ENCODE data around the gene ALDH3A1. TPM values are rescaled to one million over a fixed set of nuclear protein-coding genes. Genes with fewer than 3 reads are reported as not detected.

ALDH3A1 gene
- polyA plus RNA-seq, 1 donor = 0.18 TPM

DNA sequence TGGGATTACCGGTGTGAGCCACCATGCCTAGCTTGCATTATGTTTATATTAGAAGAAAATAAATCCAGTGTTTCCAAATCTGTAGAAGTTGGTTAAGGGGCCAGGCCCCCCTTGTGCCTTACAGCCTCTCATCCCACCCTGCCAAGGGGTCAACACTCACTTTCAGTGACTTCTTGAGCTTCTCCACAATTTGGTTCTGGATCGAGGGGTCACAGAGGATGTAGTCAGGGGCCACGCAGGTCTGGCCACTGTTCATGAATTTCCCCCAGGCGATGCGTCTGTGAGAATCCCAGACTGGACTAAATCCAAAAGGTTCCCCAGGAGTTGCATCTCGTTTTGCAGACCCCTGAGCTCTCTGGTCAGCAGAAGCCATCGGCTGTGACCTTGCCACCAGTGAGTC lies 7.2 kb downstream of the ALDH3A1 start:
- no peak for DNase-seq

DNA sequence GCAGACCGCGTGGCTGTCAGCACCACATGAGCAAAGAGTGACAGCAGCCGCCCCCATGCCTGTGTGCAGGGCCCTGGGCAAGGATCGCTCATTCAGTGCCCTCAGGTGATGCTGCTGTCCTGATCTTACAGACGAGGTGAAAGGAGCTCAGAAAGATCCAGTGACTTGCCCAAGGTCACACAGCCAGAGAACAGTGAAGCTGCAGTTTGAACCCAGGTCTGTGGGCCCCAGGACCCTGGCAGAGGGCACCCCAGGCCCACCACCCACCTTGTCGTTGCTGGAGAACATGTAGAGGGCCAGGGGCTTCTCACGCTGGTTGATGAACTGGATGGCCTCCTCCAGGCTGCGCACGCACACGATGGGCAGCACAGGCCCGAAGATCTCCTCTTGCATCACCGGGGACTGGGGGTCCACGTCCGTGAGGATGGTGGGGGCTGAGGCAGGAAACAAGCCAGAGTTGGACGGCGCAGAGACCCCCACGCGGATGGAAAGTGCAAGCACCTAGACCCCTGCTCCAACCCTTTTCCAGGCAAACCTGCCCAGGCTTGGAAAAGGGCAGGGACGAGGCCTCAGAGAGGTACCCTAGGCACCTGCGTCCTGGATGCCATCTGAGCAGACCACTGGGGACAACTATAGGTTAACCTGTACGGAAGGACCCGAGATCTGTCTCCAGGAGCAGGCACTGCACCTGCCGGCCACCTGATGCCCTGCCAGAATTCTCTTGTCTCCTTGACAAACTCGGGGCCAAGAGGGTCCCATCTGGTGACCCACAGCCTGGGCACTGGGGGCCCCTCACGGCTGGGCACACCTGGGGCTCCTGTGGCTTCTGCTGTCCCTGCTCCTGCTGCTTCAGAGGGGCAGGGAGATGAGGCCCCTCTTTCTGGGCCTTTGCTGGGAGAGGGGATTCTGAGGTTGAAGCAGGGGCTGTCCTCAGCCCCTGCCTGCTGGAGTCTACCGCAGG lies 8.6 kb downstream of the ALDH3A1 start:
- DNase-seq = no peak

DNA sequence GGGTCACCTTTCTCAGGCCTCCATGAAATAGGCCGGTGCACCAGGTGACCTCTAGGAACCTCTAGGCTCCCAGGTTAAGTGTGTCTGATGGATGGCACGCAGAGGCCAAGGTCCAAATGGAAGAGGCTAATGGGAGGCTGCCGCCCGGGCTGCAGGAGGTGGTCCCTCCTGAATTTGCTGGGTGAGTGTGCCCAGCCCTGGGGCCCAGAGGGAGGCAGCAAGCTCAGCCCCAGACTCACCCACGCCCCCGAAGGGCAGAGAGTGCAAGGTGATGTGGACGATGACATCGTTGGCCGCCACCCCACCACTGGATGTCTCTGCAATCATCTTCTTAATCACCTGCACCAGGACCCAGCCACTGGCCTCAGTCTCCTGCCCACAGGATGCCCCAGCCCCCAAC lies 9.3 kb downstream of the ALDH3A1 start:
- no peak for DNase-seq

DNA sequence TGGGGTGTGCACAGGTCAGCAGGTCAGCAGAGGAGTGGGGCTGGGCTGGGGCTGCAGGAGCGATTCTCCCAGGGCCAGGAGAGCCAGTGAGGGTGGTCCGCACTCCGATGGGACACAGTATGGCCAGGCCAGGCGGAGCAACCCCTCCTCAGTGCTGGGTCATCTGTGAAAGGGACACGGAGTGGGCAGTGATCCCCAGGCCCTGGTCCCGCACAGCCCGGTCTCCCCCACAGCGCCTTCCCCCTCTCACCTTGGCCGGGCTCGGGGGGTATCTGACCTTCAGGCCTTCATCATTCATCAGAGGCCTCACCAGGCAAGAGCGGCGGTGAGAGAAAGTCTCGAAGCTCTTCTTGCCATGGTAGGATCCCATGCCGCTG lies 10.0 kb downstream of the ALDH3A1 start:
- no peak for DNase-seq

DNA sequence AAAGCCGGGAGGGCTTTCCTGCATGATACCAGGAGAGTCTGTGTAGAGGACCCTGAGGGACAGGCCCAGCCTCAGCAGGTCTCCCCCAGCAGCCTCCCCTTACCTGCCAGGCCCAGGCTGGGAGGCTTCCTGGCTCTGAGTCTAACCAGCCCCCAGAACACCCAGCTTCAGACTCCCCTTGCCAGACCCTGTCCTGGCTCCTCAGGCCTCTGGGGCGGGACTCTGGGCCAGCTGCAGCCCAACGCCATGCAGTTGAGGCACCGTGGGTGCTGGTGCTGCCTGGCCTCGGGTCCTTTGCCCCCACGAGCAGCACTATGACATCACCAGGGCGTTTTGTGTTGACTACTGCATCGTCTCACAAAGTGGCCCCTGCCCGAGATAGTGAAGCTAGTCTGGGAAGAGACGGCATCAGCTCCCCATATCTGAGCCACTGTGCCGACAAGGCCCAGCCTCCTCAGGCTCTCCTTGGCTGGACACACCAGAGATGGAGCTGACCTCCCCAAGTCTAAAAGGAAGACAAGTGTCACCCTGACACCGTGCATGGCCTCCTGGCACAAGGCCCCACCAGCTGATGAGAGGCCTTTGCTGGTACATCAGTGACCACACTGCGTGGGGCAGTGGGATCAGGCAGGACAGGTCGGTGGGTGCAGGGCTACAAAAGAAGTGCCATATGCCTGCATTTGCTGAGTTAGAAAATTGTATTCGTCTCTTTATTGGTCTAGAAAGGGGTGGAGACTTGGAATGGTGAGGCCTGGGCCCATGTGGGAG lies 10.6 kb downstream of the ALDH3A1 start:
- no peak for DNase-seq

DNA sequence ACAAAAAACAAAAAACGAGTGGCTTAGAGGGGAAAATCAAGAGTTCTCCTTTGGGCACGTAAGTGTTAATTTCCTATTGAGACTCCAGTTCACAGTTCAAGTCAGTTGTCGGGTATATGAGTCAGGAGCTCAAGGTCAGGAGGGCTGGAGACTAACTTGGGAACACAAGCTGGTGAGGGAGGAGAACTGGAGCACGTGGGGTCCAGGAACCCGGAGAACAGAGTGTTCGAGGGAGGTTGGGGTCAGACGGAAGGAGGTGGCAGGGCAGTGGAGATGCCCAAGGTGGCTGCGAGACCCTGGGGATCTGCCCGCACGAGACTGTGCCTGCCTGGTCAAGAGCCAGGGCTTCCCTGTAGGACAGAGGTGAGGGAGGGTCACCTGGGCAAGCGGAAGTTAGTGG lies 12.0 kb downstream of the ALDH3A1 start:
- DNase-seq = no peak

DNA sequence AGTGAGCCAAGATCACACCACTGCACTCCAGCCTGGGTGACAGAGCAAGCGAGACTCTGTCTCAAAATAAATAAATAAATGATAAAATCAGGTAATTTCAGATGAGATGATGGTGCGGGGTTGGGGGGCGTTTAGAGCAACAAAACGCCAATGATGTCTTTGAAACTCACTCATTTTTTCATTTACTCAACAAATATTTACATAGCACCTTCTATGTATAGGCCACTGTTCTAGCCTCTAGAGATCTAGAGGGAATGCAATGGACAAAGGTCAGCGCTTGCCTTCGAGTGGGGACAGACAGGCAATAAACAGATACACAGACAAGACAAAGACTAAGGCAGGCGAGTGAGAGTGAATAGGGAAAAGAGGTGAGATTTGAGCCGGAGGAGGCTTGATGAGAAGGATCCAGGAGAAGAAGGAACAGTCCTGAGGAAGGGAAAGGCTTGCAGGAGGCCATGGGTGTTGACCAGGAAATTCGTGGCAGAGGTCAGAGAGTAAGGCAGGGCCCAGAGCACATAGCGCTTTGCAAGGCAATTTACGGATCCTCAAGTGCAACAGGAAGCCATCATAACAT lies 14.1 kb downstream of the ALDH3A1 start:
- no peak for DNase-seq

DNA sequence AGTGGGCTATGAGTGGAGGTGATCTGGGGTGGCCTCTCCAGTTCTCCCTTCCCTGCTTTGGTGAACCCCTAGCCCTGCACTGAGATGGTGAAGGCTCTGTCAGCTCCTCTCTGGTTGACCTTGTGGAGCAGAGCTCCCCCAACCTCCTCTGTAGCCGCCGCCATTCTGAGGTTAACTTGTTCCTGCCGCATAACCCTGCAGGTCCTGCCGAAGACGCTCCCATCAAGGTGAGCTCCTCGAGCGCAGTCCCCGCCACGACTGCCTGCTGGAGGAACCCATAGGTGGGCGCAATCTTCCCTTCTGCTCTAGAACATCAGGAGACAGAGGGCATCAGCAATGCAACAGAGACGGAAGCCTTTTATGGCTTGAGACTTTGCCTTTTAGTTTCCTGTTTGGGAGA lies 16.5 kb downstream of the ALDH3A1 start:
- no peak for DNase-seq

DNA sequence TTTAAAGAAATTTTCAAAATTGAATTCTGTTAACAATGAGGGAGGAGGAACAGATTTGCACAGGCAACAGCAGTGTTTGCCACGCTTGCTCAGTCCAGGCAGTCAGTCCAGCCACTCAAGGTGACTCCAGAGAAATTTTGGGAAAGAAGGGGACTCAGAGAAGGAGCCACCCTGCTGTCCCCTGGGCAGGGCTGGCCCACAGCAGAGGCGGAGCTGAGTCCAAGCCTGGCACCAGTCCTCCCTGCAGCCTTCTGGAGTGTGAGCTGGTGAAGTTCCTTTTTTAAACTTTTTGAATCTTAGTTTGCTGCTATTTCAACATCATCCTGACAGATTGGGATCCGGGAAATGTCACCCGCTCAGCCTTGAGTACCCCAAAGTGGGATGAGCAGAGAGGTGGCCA lies 17.3 kb downstream of the ALDH3A1 start:
- DNase-seq = no peak

DNA sequence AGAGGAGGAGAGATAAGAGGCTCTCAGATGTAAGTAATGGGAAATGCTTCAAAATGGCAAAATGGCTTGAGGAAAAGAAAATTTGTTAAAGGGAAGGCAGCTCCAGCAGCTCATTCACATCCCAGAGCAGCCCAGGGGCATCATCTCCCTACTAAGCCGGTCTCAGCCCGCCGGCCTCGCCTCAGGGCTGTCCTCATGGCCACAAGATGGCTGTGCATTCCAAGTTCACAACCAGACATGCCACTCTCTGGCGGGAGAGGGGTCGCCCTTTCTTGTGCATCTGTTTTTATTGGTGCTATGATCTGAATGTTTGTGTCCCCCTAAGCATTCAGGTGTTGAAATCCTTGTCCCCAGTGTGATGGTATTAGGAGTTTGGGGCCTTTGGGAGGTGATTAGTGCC lies 18.2 kb downstream of the ALDH3A1 start:
- DNase-seq = no peak

DNA sequence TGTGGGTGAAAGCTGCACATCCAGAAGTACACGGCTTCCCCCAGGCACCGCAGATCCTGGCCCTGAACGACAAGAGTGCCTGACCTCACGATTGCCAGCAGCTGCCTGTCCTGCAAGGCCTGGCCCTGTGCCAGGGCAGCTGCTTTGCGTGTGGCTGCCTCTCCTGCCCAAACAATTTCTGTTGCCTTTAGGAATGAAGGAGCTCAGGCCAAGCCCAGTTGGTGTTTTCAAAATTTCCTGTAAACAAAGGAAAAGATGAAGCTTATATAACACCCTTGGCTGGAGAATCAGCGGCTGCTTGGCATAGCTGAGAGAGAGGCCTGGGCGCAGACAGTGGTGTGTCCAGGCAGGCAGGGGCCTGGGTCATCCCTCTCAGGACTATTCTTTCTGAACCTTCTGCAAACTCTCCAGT lies 20.0 kb downstream of the ALDH3A1 start:
- peak; percentile 81 for DNase-seq

DNA sequence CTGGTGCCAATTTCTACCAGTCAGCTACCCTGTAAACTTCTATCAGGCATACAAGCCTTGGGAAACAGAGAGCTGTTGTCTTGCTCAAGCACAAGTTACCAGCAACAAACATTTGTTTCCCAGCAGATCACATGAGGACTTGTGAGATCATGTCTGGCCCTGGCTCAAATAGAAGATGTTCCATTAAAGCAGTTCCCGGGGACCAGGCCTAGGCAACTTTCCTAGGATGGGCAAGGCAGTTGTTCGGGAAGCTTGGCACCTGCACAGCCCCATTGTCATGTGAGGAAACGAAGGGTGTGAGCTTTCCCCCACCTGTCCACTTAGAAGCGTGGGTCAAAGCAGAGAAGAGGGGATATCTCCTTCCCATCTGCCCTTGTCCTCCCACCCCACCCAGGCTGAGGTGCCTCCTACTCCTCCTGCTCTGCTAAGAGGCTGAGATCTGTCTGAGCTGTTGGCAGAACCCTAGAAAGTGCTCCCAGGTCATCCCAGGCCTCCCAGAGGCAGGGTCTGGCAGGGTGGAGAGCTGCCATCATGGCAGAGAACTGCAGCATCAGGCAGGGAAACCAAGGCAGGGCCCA lies 20.5 kb downstream of the ALDH3A1 start:
- DNase-seq = peak; percentile 83

DNA sequence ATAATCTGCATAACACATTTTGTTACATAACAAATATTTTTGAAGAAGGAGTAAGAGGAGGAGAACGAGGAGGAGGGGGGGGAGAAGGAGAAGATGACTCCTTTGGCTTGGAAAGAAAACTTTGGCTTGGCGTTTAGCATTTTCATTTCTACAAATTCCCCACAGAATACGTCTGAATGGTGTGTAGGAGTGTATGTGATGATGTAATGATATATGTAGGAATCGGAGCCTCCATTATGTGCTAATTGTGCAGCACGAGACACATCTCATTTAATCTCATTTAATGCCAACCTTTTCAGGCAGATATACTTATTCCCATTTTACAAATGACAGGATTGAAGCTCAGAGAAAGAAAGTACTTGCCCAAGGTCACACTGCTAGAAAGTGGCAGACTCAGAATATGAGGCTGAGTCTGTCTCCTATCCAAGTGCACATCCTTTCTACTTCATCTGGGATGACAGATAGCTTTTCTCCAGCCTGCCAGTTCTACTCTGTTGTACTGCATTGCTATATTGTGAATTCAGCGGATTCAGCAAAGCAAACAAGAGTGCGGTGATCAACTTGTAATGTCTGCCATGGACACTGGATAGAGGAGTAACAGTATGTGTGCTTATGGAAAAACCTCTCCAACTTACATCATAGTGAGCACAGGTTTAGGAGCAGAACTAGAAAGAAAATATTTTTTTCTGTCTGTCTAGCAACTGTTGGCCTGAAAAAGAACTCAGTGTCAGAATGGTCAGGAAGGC lies 21.3 kb downstream of the ALDH3A1 start:
- no peak for DNase-seq

DNA sequence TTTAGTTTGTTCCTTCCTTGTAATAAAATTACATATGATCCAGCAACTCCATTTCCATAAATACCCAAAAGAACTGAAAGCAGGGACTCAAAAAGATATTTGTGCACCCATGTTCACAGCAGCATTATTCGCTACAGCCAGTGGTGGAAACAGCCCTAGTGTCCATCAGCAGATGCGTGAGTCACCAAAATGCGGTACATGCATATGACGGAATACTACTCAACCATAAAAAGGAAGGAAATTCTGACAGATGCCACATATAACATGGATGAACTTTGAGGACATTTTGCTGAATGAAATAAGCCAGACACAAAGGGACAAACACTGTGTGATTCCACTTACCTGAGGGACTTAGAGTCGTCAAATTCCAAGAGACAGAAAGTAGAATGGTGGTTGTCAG lies 22.6 kb downstream of the ALDH3A1 start:
- no peak for DNase-seq

DNA sequence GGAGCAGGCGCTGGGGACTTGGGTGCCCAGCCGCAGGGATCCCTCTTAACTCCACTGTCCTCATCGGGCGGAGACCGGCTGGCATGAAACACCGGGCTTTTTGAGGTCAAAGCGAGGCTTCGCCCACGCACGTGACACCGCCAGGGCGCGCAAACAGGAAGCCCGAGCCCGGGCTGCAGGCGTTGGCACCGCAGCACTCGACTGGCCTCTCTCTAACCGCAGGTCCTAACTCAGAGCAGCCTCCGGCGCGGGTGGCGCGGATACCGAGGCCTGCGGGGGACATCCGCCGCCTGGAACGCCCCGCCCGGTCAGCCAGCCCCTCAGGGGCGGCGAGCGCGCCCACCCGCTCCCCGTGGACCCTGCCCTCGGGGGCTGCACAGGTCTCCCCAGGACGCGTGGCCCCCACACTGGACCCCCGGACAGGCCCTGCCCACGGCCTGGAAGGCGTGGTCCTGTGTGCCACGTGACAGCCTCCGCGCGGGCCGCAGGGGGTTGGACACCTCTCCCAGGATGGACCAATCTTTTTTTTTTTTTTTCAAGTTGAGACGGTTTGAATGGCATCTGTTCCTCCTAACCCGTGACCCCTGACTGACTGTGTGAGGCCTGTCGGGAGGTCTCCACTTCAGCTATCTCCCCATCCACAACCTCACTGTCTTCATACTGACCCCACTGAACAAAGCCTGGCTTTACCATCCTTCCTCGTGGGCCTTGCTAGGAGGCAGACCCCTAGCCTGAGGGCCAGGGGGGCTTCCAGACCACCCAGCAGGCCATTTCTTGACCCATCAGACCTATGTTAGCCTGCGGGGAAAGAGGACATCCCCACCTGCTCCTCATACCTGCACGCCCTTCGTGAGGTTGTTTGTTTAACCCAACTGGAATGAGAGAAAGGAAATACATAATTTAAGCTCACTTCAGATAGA lies 23.3 kb downstream of the ALDH3A1 start:
- DNase-seq = no peak

DNA sequence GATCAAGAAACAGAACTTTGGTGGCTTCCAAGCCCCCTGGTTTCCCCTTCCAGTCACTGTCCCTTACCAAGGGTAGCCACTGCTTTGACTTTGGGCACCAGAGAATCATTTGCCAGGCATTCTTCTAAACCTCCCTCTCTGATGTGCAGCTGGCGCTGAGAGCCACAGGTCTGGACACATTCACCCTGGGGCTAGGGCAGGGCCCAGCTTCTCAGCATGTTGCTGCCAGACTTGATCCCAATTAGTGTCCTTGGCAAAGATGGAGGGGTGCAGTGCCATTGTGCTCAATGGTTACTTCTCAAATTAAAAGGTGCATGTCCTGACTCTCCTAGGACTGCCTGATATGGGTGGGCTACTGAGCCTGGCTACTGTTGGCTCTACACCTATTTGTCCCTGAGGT lies 24.1 kb downstream of the ALDH3A1 start:
- no peak for DNase-seq

DNA sequence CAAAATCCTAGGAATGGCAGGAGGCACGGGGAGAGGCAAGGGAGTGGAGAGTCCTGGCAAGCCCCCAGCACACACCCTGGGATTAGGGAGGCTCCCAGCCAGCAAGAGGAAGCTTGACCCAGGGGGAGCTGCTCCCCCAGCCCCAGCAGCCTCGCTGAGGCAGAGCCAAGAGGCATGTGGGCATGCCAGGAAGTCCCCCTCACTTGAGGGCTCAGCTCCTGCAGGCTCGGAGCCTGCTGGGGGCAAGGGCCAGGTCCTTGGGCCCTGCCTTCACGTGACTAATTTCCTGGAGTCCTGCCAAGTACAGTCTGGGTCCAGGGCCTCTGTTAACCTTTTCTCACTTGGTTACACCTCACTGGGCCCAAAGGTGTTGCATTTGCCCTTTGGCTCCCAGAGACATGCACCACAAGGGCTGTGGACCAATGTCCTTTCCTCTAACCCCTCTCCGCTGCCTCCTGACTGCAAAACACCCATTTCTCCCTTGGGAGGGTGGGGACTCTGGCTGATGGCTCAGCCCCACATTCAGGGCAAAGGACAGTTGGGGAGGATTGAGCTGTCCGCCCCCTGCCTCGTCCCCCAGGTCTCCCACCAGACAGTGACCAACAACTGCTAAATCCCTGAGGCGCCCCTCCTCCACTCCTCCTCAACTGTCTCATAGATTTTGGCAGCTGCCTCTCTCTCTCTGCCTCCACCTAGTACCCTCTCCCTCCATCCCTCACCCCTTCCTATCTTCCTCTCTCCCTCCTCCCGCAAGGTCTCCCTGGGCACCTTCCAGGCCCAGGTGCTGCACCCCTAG lies 27.3 kb downstream of the ALDH3A1 start:
- DNase-seq = no peak

DNA sequence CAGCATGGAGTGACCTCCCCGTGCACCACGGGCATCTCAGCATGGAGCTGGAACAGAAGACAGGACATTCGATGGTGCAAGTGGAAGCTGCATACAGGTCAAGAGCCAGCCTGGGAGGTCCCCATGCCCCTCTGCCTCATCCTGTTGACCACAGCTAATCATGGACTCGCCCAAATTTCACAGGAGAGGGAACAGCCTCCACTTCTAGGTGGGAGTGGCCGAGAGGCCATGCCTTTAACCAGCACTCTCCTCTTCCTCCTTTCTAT lies 28.0 kb downstream of the ALDH3A1 start:
- DNase-seq = no peak

DNA sequence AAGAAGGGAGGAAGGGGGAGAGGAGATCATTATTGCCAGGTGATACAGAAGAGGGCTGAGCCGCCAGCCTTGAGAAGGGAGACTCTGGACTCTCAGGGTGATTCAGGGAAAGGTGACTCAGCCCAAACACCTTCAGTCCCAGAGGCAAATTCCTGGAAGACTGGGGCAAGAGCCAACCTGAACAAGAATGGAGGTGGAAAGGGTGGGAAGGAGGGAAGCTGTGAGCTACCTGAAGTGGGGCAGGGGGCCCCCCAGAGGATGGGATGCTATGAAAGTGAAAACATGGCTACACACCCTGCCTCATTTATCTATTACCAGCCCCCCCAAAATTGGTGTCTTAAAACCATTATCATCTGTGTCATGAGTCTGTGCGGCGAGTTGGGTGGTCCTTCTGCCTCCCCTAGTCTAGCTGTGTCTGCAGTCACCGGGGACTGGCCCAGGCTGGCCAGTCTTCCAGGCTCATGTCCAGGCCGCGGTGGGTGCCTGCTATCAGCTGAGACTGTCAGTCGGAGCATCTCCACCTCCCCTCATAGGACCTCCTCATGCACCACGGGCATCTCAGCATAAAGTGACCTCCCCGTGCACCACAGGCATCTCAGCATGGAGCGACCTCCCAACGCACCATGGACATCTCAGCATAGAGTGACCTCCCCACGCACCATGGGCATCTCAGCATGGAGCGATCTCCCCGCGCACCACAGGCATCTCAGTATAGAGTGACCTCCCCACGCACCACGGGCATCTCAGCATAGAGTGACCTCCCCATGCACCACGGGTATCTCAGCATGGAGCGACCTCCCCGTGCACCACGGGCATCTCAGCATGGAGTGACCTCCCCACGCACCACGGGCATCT lies 28.5 kb downstream of the ALDH3A1 start:
- DNase-seq = no peak

Measured in hindlimb muscle (tissue), 1 donor.